Stomach smooth muscle (tissue), 2 donors: ENCODE data around the gene ALDH3A2.

Experiments
- H3K27ac ChIP-seq: one replicate; pipeline ENCODE4 v1.7.0; 2013; ENCODE audit warnings: mild to moderate bottlenecking, low read length, inconsistent platforms
- H3K27me3 ChIP-seq, 2 donors: one replicate each; pipeline ENCODE4 v1.7.0; 2013; ENCODE audit warnings: low read length in 2 of 2; ENCODE audit not compliant: insufficient read depth in 2 of 2, control insufficient read depth in 1 of 2
- H3K36me3 ChIP-seq, 2 donors: one replicate each; pipeline ENCODE4 v1.7.0; 2013; ENCODE audit warnings: low read length in 2 of 2; ENCODE audit not compliant: control insufficient read depth in 2 of 2, insufficient read depth in 2 of 2
- H3K4me1 ChIP-seq: one replicate; pipeline ENCODE4 v1.7.0; 2013; ENCODE audit warnings: low read length; ENCODE audit not compliant: control insufficient read depth, insufficient read depth
- H3K4me3 ChIP-seq, 2 donors: one replicate each; pipeline ENCODE4 v1.7.0; 2013; ENCODE audit warnings: low read length in 2 of 2
- H3K9ac ChIP-seq, 2 donors: one replicate each; pipeline ENCODE4 v1.7.0; 2013; ENCODE audit warnings: low read length in 2 of 2, mild to moderate bottlenecking in 1 of 2
- H3K9me3 ChIP-seq, 2 donors: one replicate each; pipeline ENCODE4 v1.7.0; 2013; ENCODE audit warnings: low read length in 2 of 2; ENCODE audit not compliant: control insufficient read depth in 2 of 2
- donor health status: healthy.
- donor health status: Pancreatic carcinoma.

The ALDH3A2 gene

DNA sequence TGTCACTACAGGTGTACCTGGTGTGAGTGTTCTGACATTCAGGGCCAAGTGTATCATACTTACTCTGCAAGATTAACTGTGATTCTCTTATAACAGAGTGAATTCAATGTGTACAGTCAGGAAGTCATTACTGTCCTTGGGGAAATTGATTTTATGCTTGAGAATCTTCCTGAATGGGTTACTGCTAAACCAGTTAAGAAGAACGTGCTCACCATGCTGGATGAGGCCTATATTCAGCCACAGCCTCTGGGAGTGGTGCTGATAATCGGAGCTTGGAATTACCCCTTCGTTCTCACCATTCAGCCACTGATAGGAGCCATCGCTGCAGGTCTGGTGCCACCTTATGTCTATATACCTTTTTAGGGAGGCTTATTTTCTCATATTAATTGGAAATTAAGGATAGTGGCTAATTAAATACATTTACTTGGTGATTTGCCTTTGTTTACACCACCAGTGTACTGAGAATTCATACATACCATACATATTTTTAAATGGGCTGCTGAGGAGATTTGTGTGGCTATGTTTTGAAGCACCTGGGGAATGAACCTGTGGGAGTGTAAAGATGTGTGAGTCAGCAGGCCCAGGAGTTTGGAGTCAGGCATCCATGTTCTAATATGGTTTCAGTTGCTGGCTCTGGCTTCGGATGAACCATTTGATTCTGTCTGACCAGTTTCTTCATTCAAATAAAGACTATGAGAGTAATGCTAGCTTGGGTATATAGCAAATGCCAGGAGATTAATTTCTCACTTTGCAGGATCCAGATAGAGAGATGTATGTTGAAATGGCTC lies 3.1 kb downstream of the ALDH3A2 start:
- Histone ChIP-seq H3K27me3 (no peaks in the 10 kb centered on the region), H3K4me3 (no peak overlapping the region), H3K4me1 (peaks cover 29% of the 10 kb centered on the region), H3K27ac (no peak overlapping the region), H3K36me3 (peaks cover 12 to 18% of the 10 kb centered on the region in 2 donors), H3K9ac (peak overlapping the region in 1 of 2 donors; percentile 42), H3K9me3 (no peaks in the 10 kb centered on the region)

DNA sequence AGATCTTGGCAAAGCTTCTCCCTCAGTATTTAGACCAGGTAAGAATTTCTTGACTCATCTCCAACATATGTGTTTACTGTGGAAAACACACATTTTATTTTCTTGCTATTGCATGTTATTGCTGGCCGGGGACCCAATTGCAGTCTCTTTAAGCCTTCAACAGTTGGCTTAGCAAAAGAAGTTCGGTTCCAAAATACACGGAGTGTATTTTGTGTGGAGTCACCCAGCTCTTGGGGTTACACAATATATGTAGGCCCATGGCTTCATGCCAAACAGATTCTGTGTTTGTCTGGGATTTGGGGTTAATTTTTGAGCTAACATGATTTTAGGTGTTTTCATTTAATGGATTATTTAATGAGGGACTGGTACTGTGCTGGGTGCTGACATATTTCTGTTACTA lies 4.0 kb downstream of the ALDH3A2 start:
- H3K4me1 ChIP-seq: peaks cover 20% of the 10 kb centered on the region

DNA sequence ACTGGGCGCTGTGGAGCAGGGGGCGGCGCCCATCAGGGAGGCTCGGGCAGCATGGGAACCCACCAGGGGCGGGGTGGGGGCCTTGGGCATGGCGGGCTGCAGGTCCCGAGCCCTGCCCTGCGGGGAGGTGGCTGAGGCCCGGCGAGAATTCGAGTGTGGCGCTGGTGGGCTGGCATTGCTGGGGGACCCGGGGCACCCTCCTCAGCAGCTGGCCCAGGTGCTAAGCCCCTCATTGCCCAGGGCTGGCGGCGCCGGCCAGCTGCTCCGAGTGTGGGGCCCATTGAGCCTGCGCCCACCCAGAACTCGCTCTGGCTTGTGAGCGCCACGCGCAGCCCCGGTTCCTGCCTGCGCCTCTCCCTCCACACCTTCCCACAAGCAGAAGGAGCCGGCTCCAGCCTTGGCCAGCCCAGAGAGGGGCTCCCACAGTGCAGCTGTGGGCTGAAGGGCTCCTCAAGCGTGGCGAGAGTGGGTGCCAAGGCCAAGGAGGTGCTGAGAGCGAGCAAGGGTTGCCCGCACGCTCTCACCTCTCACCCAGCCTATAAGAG lies 5.9 kb downstream of the ALDH3A2 start:
- H3K36me3 ChIP-seq: peaks cover 17 to 28% of the 10 kb centered on the region in 2 donors
- no peak overlapping the region for H3K4me3 ChIP-seq
- H3K27ac ChIP-seq: no peak overlapping the region
- H3K9me3 ChIP-seq: no peaks in the 10 kb centered on the region
- no peak overlapping the region for H3K9ac ChIP-seq
- no peaks in the 10 kb centered on the region for H3K27me3 ChIP-seq
- peaks cover 11% of the 10 kb centered on the region for H3K4me1 ChIP-seq

More for the DNA sequence above, 4.0 kb downstream of the ALDH3A2 start:
- H3K9ac ChIP-seq: no peak overlapping the region
- H3K27me3 ChIP-seq: no peaks in the 10 kb centered on the region
- no peaks in the 10 kb centered on the region for H3K9me3 ChIP-seq
- peaks cover 17 to 24% of the 10 kb centered on the region in 2 donors for H3K36me3 ChIP-seq
- H3K4me3 ChIP-seq: no peak overlapping the region
- H3K27ac ChIP-seq: no peak overlapping the region

DNA sequence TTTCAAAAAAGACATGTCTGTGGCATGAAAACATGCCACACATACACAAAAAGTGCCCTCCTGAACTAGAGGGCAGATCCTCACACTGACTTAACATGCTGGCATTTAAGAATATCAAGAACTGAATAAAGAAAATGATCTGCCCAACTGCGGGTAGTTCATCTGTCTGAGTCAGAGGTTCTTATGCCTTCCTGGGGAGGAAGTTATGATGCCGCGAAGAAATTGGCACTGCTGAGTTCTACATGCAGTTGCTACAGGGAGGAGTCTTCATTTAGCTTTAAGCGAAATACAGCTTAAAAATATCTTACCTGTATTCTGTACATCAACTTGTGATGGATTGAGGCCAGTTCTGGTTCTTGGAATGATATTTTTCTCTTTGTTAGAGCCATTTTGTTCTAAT lies 6.3 kb downstream of the ALDH3A2 start:
- no peaks in the 10 kb centered on the region for H3K27me3 ChIP-seq
- H3K9ac ChIP-seq: no peak overlapping the region
- peaks cover 17 to 28% of the 10 kb centered on the region in 2 donors for H3K36me3 ChIP-seq
- no peak overlapping the region for H3K27ac ChIP-seq
- no peak overlapping the region for H3K4me3 ChIP-seq
- H3K4me1 ChIP-seq: peaks cover 11% of the 10 kb centered on the region
- no peaks in the 10 kb centered on the region for H3K9me3 ChIP-seq

DNA sequence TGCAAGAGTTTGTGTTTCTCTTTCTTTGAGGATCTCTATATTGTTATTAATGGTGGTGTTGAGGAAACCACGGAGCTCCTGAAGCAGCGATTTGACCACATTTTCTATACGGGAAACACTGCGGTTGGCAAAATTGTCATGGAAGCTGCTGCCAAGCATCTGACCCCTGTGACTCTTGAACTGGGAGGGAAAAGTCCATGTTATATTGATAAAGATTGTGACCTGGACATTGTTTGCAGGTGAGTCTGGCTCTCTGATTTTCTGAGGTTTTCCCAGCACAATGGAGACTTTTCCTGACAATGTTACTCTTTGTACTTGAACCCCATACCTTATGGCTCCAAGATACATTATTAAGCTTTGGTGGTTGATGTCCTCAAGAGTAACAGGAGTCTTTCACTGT lies 7.8 kb downstream of the ALDH3A2 start:
- no peak overlapping the region for H3K9ac ChIP-seq
- H3K4me3 ChIP-seq: no peak overlapping the region
- H3K9me3 ChIP-seq: no peaks in the 10 kb centered on the region
- H3K27me3 ChIP-seq: no peaks in the 10 kb centered on the region
- peaks cover 21 to 28% of the 10 kb centered on the region in 2 donors for H3K36me3 ChIP-seq
- H3K27ac ChIP-seq: no peak overlapping the region
- H3K4me1 ChIP-seq: peaks cover 4% of the 10 kb centered on the region

DNA sequence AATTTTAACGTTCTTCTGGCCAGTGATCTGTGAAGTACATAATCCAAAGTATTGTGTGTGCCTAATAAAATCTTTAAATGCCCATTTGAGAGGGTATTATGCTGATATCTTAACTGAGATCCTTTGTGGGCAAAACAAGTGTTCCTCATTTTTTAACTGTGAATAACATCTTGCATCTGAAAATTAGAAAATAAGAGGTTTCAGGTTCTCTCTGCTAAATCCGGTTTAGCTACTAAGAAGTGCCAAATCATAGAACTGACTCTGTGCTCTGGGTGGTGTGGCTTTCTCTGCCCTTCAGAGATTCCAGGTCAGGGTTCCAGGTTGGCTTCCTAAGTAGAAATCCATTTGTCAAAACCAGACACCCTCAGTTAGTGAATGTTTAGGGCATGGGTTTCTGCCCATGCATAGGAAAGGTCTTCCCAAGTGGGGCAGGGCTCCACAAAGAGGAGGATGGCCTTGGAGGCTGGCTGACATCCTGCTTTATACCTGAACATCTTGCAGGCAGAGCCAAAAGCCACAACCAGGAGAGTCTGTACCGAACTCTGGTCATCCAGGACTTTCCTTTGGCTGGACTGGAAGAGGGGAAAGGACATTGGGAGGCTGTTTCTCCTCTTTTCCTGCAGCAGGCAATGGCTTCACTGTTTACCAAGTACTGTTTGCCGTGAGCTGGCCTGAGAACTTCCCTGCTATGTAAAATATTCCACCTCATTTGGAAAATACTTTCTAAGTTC lies 8.5 kb downstream of the ALDH3A2 start:
- Histone ChIP-seq H3K27ac (no peak overlapping the region), H3K4me3 (no peak overlapping the region), H3K9ac (no peak overlapping the region), H3K27me3 (no peaks in the 10 kb centered on the region), H3K36me3 (peaks cover 24 to 30% of the 10 kb centered on the region in 2 donors), H3K4me1 (peaks cover 4% of the 10 kb centered on the region), H3K9me3 (no peaks in the 10 kb centered on the region)

DNA sequence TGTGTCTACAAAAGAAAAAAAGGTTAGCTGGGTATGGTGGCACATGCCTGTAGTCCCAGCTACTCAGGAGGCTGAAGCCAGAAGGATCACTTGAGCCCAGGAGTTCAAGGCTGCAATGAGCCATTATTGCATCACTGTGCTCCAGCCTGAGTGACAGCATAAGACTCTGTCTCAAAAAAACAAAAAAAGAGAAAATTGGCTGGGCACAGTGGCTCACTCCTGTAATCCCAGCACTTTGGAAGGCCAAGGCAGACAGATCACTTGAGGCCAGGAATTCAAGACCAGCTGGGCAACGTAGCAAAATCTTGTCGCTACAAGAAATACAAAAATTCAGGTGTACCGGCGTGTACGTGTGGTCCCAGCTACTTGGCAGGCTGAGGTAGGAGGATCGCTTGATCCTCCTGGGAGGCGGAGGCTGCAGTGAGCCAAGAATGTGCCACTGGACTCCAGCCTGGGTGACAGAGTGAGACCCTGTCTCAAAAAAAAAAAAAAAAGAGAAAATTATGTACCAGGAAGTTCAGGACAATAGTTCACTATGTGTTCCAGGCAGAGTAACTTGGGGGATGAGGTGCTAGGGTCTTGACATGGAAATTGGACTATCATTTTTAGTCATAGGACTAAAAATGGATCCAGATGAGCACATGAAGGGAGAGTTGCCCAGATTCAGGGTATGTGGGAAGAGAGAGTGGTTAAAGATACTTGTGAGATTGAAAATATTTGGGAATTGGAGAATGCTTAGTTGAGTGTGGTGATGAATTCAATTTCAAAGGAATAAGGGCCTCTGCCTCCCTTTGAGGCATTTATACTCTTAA lies 11.0 kb downstream of the ALDH3A2 start:
- H3K27ac ChIP-seq: no peak overlapping the region
- H3K4me1 ChIP-seq: peaks cover 5% of the 10 kb centered on the region
- peaks cover 41 to 43% of the 10 kb centered on the region in 2 donors for H3K36me3 ChIP-seq
- no peaks in the 10 kb centered on the region for H3K9me3 ChIP-seq
- no peaks in the 10 kb centered on the region for H3K27me3 ChIP-seq
- no peak overlapping the region for H3K4me3 ChIP-seq
- H3K9ac ChIP-seq: no peak overlapping the region

DNA sequence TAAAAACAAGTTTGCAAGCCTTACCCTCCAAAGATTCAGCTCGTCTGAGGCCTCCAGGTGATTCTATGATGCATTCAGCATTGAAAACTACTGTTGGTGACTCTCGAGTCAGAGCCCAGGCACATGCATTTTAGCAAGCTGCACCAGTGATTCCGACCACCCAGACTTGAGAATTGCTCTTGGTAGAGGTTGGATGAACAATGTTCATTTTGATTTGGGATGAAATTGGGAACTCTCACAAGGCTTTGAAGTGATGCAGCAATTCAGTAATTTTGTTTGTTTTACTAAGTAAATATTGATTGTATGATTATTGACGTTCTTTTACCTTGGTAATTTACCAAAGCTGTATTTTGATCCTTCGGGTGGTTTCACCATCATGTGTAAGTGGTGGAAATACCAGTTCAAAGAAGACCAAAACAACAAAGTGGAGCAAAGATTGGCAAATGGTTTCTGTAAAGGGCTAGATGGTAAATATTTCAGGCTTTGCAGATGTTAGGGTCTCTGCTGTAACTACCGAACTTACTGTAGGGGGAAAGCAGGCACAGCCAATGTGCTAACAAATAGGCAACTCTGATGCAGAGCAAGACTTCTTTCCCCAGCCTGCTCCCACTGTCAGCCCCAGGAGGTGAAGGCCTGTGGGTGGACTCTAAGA lies 11.8 kb downstream of the ALDH3A2 start:
- no peak overlapping the region for H3K9ac ChIP-seq
- H3K4me3 ChIP-seq: no peak overlapping the region
- H3K4me1 ChIP-seq: peaks cover 7% of the 10 kb centered on the region
- H3K36me3 ChIP-seq: peaks cover 38 to 43% of the 10 kb centered on the region in 2 donors
- H3K9me3 ChIP-seq: no peaks in the 10 kb centered on the region
- H3K27ac ChIP-seq: no peak overlapping the region
- no peaks in the 10 kb centered on the region for H3K27me3 ChIP-seq

DNA sequence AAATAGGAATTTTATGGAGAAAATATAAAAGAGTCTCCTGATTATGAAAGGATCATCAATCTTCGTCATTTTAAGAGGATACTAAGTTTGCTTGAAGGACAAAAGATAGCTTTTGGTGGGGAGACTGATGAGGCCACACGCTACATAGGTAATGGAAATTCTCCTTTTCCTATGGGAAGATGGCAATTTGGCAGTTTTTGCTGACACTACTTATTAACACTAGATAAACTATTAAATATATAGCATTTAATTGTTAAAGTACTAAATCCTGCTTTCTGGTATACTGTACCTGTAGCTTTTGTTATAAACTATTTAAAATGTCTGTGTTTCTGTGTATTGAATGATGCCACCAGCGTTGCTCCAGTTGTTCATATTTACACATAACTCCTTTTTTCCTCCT lies 12.6 kb downstream of the ALDH3A2 start:
- no peaks in the 10 kb centered on the region for H3K9me3 ChIP-seq
- H3K27me3 ChIP-seq: no peaks in the 10 kb centered on the region
- no peak overlapping the region for H3K9ac ChIP-seq
- no peak overlapping the region for H3K4me3 ChIP-seq
- no peak overlapping the region for H3K27ac ChIP-seq
- peaks cover 7% of the 10 kb centered on the region for H3K4me1 ChIP-seq
- H3K36me3 ChIP-seq: peaks cover 30 to 44% of the 10 kb centered on the region in 2 donors

DNA sequence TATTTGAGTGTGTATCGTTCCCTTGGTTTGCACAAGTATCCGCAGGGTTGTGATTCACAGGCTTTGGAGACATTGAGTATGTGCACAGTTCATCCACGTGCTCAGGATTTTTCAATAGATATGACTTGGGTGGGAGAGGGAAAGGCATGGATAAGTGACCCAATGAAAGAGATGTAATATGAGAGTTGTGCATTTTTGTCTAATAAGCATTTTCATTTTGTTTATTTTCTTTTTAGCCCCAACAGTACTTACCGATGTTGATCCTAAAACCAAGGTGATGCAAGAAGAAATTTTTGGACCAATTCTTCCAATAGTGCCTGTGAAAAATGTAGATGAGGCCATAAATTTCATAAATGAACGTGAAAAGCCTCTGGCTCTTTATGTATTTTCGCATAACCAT lies 14.5 kb downstream of the ALDH3A2 start:
- Histone ChIP-seq H3K27ac (no peak overlapping the region), H3K36me3 (peaks cover 15 to 39% of the 10 kb centered on the region in 2 donors), H3K4me3 (no peak overlapping the region), H3K27me3 (no peaks in the 10 kb centered on the region), H3K9me3 (no peaks in the 10 kb centered on the region), H3K4me1 (peaks cover 7% of the 10 kb centered on the region), H3K9ac (no peak overlapping the region)
